Activated naive CD8-positive, alpha-beta T cell treated with anti-CD3 and anti-CD28 coated beads, Interleukin-2, amount 50 U/mL, for 16 hours (primary cell): ENCODE results near the gene TRABD.

Source experiments
- DNase-seq: peaks from one replicate; pipeline ENCODE4 v3.0.0-alpha.2; 2020; ENCODE audit warnings: low read depth, low spot score

TRABD gene

DNA sequence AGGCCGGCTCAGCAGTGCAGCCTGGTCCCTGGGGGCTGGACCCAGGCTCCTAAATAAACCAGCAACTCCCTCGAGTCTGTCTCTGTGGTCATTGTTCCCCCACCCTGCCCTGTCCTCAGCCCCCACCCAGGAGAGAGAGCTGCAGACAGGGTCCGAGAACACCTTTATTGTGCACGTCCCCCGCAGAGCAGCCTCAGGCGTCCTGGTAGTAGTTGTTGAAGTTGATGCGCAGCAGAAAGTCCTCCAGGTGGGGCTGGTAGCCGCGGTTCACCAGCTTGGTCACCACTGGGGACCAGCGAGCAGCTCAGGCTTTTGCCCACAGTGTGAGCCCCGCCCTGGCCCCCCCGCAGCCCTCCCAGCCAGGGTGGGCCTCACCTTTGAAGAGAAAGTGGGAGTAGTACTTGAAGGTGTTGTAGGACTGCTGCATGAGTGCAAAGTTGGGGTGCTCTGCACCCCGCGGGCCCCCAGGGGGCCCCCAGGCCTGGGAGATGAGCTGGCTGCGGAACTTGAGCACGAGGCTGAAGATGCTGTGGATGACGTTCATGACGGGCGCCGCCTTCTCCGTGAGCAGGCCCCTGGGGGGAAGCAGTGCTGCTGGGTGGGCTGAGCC is 31.9 kb downstream of the TRABD start:
- DNase-seq, result no peak

DNA sequence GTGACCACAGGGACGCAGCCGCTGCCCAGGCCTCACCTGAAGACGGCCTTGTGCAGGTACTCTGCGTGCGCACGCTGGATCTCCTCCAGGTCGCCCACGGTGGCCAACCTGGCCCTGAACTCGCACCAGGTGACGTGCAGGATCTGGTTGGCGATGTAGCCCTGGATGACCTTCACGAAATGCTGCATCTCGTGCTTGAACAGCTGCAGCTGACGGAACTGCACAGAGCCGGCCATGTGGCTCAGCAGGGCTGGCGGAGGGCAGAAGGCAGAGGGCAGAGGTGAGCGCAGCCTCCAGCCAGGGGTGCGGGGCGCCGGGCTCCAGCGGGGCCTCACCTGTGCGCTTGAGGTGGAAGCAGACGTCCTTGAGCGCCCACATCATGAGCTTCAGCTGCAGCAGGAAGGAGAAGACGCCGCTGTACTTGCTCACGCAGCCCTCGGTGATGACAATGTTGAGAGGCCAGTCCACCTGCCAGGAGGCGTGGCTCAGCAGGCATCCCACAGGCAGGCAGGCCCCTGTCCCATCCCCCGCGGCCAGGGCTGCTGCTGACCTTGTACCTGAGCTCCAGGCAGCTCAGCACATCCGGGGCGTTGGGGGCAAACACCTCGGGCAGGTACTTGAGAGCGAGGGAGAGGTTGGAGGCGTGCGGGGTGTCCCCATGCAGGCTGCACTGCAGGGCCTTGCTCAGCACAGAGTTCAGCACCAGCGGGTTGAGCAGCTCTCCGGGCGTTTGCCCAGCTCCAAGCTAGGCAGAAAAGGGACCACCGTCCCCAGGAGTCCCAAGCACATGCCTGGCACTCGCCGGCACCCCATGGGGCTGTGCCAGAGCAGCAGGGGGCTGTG is 32.7 kb downstream of the TRABD start:
- DNase-seq, result no peak

DNA sequence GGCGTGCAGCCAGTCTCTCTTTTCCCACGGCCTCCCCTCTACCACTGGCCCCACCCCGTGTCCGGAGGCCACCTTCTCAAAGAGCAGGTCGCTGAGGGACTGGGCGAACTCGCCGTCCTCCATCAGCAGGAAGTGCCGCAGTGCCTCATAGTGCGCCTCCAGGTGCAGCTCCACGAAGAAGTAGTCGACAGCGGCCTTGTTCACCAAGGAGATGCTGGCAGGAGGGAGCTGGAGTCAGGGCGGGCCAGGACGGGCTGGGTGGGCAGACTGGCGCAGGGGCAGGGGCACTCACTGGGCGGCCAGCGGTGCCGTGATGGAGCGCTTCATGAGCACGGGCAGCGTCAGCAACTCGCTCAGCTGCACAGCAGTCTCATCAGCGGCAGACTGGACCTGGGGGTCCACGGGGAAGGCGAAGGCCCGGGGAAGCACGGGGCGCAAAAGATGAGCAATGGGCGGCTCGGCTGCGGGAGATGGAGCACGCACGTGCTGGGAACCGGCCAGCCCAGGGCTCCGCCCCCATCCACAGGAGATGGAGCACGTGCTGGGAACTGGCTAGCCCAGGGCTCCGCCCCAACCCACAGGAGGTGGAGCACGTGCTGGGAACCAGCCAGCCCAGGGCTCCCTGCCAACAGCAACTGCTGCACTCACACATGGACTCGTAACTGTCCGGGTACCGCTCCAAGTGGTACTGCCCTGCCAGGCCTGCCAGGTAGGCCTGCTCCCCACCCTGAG is 33.4 kb downstream of the TRABD start:
- no peak for DNase-seq

DNA sequence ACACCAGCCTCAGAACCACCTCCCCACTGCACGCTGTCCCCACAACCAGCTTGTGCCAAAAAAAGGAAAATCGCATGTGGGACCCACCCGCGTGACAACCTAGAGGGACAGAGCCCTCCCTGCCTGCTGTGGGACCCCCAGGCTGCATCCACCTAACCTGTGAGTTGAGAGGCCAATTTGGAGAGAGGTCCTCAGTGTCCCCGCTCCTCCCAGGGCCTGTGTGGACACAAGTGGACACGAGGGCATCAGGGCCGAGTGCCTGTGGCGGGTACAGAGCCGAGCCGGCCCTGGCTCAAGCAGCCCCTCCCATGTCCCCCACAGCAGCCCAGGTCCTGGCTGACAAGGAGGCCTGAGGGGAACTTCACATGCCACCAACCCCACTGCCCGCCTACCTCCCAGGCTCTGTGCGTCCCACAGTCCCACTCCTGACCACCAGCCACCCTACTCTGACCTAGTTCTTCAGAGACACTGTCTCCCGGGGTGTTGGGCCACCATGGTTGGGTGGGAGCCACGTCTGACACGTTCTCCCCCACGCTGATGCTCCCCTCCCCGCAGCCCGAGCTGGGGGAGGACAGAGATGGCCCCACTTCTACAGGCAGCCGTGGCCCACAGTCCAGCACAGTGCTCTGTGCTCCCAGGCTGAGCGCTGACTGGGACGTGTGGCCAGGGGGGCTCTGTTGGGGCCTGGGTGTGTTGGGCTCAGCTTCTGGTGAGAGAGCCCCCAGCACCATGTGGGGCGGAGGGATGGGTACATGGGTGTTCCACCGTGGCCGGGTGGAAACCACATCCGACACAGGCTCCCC is 34.3 kb downstream of the TRABD start:
- no peak for DNase-seq

DNA sequence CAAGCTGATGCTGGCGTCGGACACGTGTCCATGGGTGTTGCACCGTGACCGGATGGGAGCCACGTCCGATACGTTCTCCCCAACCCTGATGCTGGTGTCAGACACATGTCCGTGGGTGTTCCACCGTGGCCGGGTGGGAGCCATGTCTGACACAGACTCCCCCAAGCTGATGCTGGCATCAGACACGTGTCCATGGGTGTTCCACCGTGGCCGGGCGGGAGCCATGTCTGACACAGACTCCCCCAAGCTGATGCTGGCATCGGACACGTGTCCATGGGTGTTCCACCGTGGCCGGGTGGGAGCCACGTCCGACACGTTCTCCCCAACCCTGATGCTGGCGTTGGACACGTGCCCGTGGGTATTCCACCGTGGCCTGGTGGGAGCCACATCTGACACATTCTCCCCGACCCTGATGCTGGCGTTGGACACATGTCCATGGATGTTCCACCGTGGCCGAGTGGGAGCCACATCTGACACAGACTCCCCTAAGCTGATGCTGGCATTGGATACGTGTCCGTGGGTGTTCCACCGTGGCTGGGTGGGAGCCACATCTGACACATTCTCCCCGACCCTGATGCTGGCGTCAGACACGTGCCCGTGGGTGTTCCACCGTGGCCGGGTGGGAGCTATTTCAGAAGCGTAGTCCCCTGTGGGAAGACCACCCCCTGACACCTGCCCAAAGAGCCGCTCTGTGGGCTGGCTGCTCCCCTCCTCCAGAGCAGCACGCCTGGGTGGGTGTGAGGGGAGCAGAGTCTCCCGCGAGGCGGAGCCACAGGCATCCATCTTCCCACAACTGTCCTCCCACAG is 35.1 kb downstream of the TRABD start:
- no peak for DNase-seq

DNA sequence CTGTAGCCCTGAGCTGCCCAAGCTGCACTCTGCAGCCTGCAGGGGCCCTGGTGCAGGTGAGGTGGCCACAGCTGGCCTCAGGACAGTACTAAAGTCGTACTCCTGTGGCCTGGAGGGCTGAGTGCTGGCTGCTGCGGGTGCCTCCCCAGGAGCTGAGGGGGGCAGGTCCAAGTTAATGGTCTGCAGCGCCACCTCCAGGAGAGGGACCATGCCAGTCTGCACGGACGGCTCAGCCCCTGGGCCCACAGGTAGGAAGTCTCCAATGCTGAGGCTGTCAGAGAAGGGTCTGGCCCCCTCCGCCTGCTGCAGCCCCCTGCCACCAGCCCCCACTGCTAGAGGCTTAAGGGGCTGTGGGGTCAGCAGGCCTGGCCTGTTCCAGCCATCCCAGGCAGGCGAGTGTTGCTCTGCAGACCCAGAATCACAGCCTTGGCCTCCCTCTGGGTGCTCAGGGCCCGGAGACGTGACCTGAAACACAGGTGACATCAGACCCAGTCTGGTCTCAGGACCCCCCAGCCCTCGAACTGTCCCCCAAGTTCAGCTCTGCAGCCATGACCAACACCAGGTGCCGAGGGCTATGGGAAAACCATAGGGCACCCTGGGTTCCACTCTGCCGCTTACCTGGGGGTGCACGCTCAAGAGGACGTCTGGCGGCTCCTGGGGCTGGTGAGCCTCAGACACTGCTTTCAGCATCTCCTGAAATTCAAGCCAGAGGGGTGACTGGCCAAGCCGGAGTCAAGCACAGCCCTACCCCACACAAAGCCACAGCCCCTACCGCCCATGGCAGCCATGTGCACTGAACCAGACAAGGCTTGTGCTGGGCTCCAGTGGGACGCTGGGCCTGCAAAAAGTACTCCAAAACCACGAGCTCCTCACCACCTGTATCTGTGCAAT is 35.9 kb downstream of the TRABD start:
- no peak for DNase-seq

DNA sequence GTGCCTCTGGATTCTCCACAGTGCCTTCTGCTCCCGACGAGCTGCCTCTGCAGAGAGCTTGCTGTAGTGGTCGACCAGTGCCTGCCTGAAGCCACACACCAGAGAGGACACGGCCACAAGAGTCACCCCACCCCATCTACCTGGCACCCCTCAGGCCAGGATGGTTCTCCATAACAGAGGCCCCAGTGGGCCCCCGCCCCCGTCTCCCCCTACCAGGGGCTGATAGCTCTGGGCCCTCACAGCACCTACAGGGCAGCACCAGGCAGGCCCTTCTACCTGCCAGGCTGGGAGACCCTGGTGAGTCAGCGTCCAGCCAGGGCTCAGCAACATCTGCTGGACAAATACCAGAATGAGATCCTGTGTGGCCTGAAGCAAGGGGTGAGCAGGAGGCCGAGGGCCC is 36.8 kb downstream of the TRABD start:
- no peak for DNase-seq

DNA sequence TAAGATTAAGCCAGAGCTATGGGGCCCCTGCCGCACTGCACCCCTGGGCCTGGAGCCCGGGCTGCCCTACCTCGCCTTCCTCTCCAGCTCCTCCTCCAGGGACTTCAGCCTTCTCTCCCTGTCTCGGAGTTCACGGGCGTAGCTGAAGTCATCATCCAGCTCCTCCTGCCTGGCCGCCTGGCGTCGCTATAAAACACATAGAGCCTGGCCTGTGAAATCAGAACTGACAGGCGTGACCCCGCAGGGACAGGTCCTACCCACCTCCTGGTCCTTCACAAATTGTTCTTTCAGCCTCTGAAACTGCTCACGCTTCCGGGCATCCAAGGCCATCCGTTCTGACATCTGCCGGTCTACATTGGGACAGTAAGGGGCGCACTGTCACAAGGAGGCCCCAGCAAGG is 38.4 kb downstream of the TRABD start:
- no peak for DNase-seq

DNA sequence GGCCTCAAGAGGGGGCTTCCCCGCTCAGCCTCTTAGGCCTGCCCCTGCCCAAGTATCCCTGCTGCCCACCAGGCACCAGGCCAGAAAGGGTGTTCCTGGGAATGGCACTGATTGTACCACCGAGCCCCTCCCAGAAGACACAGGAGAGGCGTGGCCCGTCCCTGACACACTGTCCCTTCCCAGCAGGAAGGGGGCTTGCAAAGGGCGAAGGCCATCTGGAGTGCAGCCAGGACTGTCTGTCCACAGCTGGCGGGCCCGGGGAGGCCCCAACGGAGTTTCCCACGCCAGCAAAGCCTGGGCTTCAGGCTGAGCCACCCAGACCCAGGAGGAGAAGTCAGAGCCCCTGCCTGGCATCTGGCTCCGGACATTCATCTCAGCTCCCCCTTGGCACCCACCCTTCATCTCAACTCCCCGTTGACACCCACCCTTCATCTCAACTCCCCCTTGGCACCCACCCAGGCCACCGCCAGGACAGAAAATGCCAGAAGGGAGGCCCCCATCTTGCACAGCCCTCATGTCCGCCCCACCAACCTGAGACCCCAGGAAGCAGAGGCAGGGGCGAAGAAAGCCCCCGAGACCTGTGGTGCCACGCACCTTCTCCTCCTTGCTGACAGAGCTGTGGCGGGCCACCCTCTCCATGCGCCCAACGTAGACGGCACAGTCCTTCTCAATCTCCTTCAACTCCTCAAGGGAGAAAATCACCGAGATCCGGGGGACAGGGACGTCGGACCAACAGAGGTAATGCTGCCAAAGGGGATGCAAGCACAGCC is 39.7 kb downstream of the TRABD start:
- no peak for DNase-seq

DNA sequence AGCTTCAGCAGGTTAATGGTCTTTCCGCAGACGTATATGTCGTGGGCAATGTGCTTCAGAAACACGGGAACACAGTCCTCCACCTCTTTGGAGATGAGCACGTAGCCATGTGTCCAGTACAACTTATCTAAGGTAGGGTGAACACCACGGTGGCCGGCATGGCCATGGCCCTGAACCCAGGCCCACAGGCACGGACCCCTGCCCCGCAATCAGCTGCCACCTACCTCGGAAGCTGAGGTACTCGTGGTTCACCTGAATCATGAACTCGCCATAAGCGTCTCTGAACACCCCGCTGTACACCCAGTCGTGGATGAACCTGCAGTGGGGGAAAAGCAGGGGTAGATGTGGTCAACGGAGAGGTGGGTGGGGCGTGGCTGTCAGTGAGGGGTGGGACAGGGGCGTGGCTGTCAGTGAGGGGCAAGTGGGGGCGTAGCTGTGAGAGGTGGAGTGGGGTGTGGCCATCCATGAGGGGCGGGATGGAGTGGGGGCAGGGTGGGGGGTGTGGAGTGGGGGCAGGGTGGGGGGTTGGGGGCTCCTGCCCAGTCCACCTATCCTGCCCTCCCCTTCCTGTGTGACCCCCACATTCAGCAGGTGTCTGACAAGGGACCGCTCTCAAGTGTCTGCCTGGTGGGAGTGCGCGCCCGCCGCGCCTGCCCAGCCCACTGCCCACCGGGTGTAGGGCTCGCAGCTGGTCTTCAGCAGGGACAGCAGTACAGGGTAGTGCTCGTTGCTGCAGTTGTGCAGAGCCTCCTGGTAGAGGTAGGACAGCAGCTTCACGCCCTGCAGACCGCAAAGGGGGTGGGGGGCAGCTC is 40.6 kb downstream of the TRABD start:
- no peak for DNase-seq

DNA sequence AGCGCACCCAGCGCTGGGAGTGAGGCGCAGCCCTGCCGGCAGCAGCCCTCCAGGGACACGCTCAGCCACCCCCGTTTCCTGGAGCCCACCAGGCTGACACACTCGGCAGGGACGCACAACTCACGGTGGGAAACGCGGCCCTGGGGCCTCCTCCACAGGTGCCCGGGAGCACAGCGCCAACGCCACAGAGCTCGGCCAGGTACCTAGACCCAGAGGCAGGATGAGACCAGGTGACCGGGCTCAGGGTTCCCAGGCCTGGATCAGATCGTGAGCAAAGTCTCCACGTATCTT is 41.1 kb downstream of the TRABD start:
- no peak for DNase-seq

DNA sequence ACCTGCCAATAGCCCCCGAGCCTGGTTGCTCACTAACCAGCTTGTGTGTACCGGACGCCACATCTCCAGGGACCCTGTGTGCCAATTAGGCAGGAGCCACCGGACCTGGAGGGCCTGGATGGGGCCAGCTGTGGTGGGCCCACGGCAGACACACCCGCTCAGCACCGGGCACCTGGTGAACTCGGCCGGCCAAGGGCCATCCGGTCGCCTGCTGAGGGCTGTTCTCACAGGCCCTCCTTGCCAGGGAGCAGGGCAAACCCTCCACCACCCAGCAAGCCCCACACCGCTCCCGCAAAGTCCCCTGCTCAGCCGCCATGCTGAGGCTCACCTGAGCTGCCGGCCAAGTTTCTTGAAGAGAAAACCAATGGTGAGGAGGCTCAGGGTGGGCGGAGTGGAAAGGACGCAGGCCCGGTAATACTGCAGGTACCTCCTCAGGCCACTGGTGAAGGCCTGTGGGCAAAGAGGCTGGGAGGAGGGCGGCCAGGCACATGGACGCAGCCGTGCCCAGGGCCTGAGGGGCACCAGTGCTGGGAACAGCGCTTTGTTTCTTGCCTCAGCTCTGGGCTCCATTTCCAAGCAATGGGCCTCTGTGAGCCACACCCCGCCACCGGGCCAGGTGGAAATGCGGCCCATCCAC is 42.0 kb downstream of the TRABD start:
- DNase-seq, result no peak

DNA sequence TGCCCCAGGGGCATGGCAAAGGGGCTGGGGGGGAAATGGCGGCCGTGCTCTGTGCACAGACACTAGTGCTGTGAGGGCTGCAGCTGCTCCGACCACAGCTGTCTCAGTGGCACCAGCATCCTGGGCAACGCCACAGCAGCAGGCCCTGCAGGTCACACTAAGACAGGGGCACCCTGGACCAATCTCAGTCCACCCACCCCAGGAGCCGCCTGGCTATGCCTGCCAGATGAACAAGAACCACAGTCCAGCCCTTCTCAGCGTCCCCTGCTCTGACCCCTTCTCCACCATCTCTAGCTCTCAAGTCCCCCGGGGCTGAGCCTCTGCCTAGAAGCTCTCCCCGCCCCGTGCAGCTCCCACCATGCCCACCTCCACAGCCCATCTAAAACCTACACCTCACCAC is 42.7 kb downstream of the TRABD start:
- no peak for DNase-seq

DNA sequence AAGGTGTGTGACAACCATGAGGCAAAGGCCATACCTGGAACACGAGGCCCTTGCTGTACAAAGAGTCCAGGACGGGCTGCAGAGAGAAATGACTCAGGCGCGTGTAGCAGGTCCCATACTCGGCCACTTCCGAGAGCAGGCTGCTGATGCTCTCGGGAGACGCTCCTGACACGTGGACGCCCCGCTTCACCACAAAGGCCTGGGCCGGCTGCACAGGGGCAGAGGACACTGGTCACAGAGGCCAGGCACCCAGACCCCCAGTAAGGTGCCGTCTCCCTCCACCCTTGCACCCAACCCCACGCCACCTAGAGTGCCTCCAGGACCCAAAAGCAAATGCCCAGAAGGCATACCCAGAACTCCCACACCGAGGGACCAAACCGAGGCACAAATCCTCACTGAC is 43.7 kb downstream of the TRABD start:
- no peak for DNase-seq

DNA sequence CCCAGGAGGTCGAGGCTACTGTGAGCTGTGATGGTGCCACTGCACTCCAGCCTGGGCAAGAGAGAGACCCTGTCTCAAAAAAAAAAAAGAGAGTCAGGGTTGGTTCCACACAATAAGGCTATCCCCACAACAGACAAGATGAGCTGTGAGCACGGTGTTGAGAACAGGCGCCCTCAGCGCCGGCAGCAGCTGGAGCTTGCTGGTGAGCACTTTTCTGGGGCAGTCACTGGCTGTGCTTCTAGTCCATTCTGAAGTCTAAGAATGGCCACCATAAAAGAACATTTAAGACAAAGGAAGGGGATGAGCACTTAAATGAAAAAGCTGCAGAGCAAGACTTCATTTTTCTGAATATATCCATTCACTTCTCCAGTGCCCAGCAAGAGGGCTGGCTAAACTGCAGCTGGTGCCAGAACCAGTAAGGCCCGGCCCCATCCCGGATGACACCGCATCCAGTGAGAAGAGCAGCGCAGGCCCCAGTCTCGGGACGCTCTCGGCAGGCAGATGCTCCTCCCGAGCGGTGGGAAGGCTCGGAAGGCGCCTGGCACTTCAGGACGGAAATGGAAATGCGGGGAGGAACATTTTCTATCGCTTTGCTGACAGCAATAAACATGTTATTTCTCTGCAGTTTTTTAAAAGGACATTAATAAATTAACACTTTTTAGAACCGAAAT is 46.9 kb downstream of the TRABD start:
- no peak for DNase-seq

DNA sequence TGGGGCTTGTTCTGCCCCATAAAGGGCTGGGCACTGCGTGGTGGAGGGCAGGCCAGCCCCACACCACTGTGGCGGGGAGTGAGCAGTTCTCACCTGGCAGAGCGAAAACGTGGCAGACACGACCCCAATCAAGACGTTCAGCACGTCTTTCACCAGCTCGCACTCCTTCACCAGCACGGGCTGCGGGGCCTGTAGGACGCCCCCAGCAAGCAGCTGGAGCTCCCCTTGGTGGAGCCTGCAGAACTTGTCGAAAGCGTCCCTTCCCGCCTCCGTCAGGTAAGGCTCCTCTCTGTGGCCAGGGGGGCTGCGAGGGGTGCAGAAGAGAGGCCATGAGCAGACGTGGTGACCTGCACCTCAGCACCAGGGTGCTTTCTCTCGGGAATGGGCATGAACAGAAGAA is 47.5 kb downstream of the TRABD start:
- no peak for DNase-seq

DNA sequence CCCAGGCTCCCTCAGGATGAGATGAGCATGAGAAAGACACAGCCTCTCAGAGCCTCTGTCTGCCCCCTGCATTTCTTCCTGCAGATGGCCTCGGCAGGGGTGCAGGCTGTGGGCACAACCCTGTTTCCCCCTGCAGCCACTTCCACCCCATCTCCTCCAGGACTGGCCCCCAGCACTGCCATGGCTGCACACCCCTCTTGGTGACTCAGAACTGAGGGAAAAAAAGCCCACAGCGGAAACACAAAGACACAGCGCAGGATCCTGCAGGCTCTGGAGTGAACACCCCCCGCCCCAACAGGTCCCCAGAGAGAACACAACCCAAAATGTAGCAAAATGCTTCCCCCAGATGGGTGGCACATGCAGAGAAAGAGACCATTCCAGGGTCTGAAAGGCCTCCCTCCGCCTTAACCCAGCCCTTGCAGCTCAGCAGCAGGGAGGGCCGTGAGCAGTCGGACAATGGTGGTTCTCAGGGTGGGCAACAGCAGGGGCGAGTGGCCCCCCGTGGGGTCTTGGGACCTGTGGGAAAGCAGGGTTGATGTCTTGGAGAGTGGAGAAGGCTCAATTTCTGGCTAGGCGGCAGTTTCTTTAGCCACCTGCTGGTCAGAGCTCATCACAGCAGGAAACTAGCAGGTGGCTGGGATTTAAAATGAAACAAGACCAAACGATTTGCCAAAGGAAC is 51.2 kb downstream of the TRABD start:
- DNase-seq, result no peak
